NCI-H774 (cell line): ENCODE results near the gene PWWP2A.
"Not testable (repeated sequence)": the region's sequence is repeated elsewhere in the genome, so short reads cannot be mapped to it uniquely, and the experiment has no call there.

Experiments used
- DNase-seq: peaks from one replicate; lab custom pipeline; 2025; lab: John Stamatoyannopoulos, UW

PWWP2A gene

GRCh38 chr5:160071916-160072315, 47.3 kb downstream of the PWWP2A start:
- DNase-seq: no peak

- no peak for DNase-seq
These were observed 47.7 kb downstream of the PWWP2A start for GRCh38 chr5:160071516-160071915.

GRCh38 chr5:160069120-160069519, 50.1 kb downstream of the PWWP2A start:
- DNase-seq: not testable (repeated sequence)

- no peak for DNase-seq
These were observed 54.1 kb downstream of the PWWP2A start for GRCh38 chr5:160064995-160065614.

GRCh38 chr5:160064417-160064810, 54.8 kb downstream of the PWWP2A start:
- DNase-seq: no peak

- DNase-seq: no peak
These were observed 57.5 kb downstream of the PWWP2A start for GRCh38 chr5:160061770-160062169.

GRCh38 chr5:160060001-160060400, 59.2 kb downstream of the PWWP2A start:
- no peak for DNase-seq

- DNase-seq: no peak
These were observed 62.0 kb downstream of the PWWP2A start for GRCh38 chr5:160057256-160057655.

- DNase-seq: no peak
These were observed 64.4 kb downstream of the PWWP2A start for GRCh38 chr5:160054831-160055230.

- DNase-seq: no peak
These were observed 65.2 kb downstream of the PWWP2A start for GRCh38 chr5:160054047-160054446.

GRCh38 chr5:160049099-160049498, 70.2 kb downstream of the PWWP2A start:
- no peak for DNase-seq

GRCh38 chr5:160048131-160048530, 71.1 kb downstream of the PWWP2A start:
- DNase-seq: no peak

GRCh38 chr5:160047423-160047822, 71.8 kb downstream of the PWWP2A start:
- no peak for DNase-seq

- DNase-seq: no peak
These were observed 74.3 kb downstream of the PWWP2A start for GRCh38 chr5:160044967-160045366.

- DNase-seq: no peak
These were observed 74.9 kb downstream of the PWWP2A start for GRCh38 chr5:160044391-160044804.

GRCh38 chr5:160042671-160043070, 76.6 kb downstream of the PWWP2A start:
- no peak for DNase-seq
